H7 (cell line): ENCODE measurements around the gene TBC1D3D. TPM values are rescaled to one million over a fixed set of nuclear protein-coding genes. Genes with fewer than 3 reads are reported as not detected.
"Not testable (repeated sequence)": the region's sequence is repeated elsewhere in the genome, so short reads cannot be mapped to it uniquely, and the experiment has no call there.

Source experiments
- DNase-seq: peaks from one replicate; pipeline ENCODE4 v3.0.0; 2012
- H3K27me3 ChIP-seq: 2 replicates; pipeline ENCODE4 v1.6.0; 2011; ENCODE audit warnings: mild to moderate bottlenecking, low read length; ENCODE audit not compliant: control insufficient read depth, insufficient read depth
- H3K36me3 ChIP-seq: replicated peaks from 2 replicates; pipeline ENCODE4 v1.5.1; 2011; ENCODE audit warnings: low read length; ENCODE audit not compliant: control insufficient read depth, insufficient read depth
- H3K4me3 ChIP-seq: 2 replicates; pipeline ENCODE4 v1.5.1; 2011; ENCODE audit warnings: low read depth, mild to moderate bottlenecking, control low read depth, low read length, moderate library complexity; ENCODE audit not compliant: insufficient read depth
- total RNA-seq: library from RNA; depleted of rRNA; stranded (reverse); fragments of >200 nt; shearing (Covaris generic); gene quantifications from 2 replicates; pipeline ENCODE4 v1.2.3, GENCODE V29; 2014; rRNA removed

The TBC1D3D gene
- not detected in 2 replicates for total RNA-seq

GRCh38 chr17:38003676-38004075 lies at the start of gene TBC1D3D:
Gene TBC1D3D (plus strand): TSS chr17:38003976. CDS start chr17:38005561, 1,585 bp downstream.
- H3K36me3 ChIP-seq, H3K4me3 ChIP-seq, DNase-seq, H3K27me3 ChIP-seq: not testable (repeated sequence)

- not testable (repeated sequence) for DNase-seq, H3K27me3 ChIP-seq, H3K4me3 ChIP-seq, H3K36me3 ChIP-seq
Observed at GRCh38 chr17:37988960-37989359, 14.8 kb upstream of the TBC1D3D start, which contains the start of gene TBC1D3L. Gene TBC1D3L (minus strand): TSS chr17:37989060. CDS start chr17:37987520, 1,540 bp downstream.

Other genes starting within 250 kb of the TBC1D3D start
- gene TBC1D3K, start 79.6 kb upstream of the TBC1D3D start, total RNA-seq: not detected in 2 replicates
- 2.4 and 3.3 TPM in 2 replicates for gene TBC1D3L, start 14.9 kb upstream of the TBC1D3D start, total RNA-seq
- gene TBC1D3C, start 64.7 kb downstream of the TBC1D3D start, total RNA-seq: 0.03 and 0.63 TPM in 2 replicates
- gene TBC1D3E, start 124.0 kb downstream of the TBC1D3D start, total RNA-seq: not detected in 2 replicates
- gene TBC1D3, start 188.6 kb downstream of the TBC1D3D start, total RNA-seq: not detected in 2 replicates